Measurements from ENCODE around the gene NKAIN4.

DNA sequence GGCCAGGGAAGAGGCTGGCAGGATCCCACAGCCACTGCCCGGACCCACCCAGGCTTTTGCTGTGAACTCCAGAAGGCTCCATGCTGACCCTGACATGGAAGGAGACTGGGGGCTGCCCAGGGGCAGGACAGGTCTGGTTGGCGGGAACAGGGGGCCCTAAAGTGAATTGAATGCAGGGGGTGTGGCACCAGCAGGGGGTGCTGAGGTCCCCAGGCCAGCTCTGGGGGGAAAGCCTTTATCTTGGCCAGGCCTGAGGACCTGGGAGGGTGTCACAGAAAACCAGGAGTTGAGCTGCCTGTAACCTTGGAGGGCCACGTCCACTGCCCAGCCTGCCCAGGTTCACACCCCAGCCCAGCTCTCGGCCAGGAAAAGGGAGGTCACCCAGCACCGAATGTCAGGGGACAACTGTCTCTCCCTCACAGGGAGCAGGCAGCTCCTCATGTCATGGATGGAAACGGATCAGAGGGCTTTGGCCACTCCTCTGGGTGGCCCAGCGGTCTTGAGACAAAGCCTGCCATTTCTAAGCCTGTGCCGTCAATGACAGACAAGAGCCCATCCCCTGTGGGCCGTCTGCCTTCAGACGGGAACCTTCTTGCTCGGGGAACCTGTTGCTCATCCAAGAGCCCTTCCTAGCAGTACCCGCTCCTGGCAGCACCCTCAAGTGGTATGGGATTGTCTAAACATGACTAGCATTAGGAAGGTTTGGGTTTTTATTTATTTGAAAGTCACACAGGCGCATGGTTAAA is 35.4 kb downstream of the NKAIN4 start:
- TF ChIP-seq, protein P1, sequence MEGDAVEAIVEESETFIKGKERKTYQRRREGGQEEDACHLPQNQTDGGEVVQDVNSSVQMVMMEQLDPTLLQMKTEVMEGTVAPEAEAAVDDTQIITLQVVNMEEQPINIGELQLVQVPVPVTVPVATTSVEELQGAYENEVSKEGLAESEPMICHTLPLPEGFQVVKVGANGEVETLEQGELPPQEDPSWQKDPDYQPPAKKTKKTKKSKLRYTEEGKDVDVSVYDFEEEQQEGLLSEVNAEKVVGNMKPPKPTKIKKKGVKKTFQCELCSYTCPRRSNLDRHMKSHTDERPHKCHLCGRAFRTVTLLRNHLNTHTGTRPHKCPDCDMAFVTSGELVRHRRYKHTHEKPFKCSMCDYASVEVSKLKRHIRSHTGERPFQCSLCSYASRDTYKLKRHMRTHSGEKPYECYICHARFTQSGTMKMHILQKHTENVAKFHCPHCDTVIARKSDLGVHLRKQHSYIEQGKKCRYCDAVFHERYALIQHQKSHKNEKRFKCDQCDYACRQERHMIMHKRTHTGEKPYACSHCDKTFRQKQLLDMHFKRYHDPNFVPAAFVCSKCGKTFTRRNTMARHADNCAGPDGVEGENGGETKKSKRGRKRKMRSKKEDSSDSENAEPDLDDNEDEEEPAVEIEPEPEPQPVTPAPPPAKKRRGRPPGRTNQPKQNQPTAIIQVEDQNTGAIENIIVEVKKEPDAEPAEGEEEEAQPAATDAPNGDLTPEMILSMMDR (conservative IDR thresholded peaks at IDR 0.05) = no peak
- TF ChIP-seq ZFX (IDR thresholded peaks at IDR 0.05) = no peak

Data from C4-2B (cell line).